ENCODE data around the gene VWDE.

VWDE gene

GRCh38 chr7:12327922-12328321, 75.7 kb downstream of the VWDE start:
- no peak for DNase-seq (ENCODE audit: low spot score)

GRCh38 chr7:12325646-12326045, 78.0 kb downstream of the VWDE start:
- no peak for DNase-seq (ENCODE audit: low spot score)

GRCh38 chr7:12323415-12323814, 80.2 kb downstream of the VWDE start:
- DNase-seq (ENCODE audit: low spot score) = no peak

DNA sequence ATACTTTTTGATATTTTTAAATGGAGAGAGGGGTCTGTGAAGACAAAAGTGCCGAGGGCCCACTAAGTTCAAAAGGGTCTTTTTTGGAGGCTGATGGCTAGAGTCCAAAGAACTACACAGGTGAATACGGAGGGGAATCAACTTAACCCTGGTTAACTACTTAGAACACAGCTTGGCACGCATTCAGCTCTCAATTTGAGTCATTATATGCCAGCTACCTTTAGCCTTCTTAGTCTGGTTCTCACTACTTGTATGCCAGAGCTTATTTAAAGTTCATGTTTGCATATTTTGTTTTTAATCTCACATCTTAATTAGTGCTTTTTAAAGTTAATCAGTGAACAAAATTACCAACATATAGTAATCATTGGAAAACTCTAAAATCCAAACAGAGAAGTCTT, 80.8 kb downstream of the VWDE start:
- DNase-seq (ENCODE audit: low spot score) = no peak

DNA sequence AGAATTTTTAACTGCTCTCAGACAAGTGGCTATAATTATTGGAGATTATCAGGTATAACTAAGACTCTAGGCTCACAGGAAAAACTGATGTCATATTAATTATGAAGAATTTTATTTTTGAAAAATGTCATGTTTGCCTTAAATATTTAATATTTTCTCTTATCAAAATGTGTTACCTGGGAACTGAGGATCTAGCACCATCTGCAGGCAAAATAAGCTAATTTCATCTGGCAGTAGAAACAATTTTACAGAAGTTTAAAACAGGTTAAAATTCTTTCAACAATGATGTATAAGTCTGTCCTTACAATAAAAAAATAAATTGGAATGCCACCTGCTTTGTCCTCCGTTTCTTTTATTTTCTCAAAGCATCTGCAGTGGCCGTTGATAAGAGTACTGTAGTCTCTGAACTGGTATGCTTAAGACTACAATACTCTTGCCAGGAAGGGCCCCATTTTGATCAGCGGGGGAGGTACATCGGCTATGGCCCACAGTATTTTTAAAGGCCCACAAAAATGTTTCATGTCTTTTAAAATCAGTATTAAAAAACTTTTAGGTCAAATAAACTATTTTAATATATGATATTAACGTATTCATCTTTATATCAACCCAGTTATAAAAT, 81.3 kb downstream of the VWDE start:
- DNase-seq (ENCODE audit: low spot score) = peak; percentile 24

DNA sequence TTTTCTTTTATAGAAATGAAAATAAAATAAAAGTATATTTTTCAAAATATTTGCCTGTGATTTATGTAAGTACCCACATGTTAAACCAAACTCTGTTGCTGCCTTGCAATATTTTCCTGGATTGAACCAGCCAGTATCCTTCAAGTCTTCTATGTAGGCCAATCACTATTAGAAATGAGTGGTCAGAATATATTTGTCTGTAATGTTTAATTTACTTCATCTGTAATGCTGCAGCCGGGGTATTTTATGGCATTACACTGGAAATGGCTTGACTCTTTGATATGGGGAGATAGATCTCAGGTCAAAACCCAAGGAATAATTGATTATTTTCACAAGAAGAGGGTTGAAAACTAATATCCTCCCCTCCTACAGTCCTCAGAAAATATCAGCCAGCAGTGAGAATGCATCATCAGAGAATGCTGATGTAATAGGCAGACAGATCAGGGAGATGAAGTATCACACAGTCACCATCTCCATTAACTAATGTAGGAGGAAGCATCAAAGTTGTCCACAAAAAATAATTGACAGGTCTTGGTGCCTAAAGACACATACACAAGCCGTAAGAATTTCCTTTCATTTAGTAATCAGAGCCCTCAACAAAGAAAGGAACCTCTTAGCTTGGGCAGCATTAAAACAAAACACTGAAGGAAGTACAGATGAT, 82.5 kb downstream of the VWDE start:
- DNase-seq (ENCODE audit: low spot score) = no peak

GRCh38 chr7:12320241-12320986, 83.3 kb downstream of the VWDE start:
- DNase-seq (ENCODE audit: low spot score) = no peak

DNA sequence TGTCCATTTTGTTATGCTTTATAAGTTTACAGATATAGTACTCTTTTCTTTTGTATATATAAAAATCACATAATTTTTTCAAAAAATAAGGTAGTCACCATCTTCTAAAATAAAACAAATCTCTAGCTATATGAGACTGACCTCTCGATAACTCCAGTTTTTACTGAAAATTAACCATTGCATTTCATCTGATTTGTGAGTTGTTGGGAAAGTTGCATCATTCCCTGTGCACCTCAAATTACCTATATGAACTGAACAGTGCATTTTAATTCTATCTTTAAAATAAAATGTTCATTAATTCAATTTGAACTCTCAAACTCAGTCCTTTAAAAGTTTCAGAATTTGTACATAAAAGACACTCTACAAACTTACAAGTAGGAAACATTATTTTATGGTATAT, 86.0 kb downstream of the VWDE start:
- no peak for DNase-seq (ENCODE audit: low spot score)

DNA sequence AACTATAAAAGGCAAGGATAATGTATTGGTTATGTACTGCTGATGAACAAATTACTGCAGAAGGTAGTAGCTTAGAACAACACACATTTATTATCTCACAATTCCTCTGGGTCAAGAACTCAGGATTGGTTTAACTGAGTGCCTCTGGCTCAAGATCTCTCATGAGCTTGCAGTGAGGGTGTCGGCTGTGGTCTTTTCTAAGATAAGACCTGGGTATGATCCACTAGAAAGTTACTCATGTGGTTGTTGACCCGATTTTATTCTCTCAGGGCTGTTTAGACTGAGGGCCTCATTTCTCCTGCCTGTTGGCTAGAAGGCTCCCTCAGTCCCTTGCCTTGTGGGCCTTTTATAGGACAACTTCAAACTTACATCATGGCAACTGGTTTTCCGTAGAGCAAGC, 86.7 kb downstream of the VWDE start:
- no peak for DNase-seq (ENCODE audit: low spot score)

GRCh38 chr7:12315049-12315448, 88.6 kb downstream of the VWDE start:
- DNase-seq (ENCODE audit: low spot score) = no peak

GRCh38 chr7:12314199-12314598, 89.5 kb downstream of the VWDE start:
- no peak for DNase-seq (ENCODE audit: low spot score)

- DNase-seq (ENCODE audit: low spot score) = no peak
Observed at GRCh38 chr7:12305502-12305901, 98.2 kb downstream of the VWDE start.

GRCh38 chr7:12303495-12303894, 100.2 kb downstream of the VWDE start:
- no peak for DNase-seq (ENCODE audit: low spot score)

DNA sequence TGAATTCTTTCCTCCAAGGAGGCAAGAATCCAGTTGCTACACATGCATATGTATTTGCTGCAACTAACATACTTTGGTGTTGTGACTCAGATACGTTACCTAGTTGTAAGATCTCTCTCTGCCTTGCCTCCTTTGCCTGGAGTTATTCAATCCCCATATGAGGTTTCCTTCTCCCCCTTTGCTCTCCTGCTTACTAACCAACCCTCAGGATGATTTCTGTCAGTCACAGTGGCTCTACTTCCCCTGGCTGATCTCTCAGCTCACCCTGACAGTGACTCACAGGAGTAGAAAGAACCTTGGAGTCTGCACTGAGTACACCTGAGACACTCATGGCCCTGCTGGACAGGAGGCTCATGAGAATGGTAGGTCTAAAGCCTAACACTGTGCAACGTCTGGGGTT, 100.6 kb downstream of the VWDE start:
- no peak for DNase-seq (ENCODE audit: low spot score)

DNA sequence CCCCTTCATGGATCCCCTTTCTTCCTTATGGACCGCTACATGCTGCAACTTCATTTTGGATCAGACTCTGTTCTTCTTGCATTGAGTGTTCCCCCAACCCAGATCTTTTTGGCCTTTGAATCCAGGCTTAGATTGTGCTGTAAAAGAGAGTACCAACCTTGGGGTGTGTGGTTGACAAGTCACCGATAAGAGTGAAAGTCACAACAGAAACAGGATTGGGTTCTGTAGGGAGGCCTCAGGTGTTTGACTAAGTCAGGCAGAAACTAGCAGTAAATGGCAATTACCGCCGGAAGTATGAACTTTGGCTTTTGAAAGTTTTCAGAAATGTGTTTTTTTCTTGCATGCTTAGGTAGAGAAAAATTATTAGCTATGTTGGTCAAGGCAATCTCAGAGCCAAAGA, 103.2 kb downstream of the VWDE start:
- DNase-seq (ENCODE audit: low spot score) = no peak

- no peak for DNase-seq (ENCODE audit: low spot score)
Observed at GRCh38 chr7:12299367-12299766, 104.3 kb downstream of the VWDE start.

GRCh38 chr7:12297283-12298108, 106.2 kb downstream of the VWDE start:
- DNase-seq (ENCODE audit: low spot score) = no peak

GRCh38 chr7:12296051-12296570, 107.6 kb downstream of the VWDE start:
- DNase-seq (ENCODE audit: low spot score) = no peak

DNA sequence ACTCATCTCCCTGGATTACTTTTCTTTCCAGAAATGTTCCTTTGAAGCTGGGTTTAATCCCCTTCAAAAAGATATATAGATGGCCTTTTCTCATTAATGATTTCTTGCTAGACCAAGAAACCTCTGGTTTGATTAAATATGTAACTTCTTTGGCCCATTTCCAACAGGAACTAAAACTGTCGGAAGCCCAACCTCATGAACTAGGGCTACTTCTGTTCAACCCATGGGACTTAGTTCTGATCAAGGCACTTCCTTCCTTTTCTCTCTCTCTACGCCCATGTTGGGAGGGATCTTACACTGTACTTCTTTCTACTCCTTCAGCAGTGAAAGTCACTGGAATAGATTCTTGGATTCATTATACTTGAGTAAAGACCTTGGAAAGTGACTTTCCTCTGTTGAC, 109.0 kb downstream of the VWDE start:
- no peak for DNase-seq (ENCODE audit: low spot score)

DNA sequence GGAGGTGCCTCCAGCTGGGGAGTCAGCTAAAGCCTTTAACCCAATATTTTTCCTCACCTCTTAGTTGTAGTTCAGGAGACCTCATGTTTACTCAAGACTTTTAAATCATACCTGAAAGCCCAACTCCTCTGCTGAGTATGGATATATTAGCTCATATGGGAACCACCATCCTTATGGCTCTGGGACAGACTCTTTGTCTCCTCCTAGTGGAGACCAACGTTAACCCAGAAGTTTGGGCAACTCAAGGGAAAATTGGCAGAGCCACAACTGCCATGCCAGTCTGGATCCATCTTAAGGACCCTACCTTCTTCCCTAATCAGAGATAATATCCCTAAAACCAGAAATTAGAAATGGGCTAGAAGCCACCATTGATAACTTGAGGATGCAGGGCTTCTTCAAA, 111.8 kb downstream of the VWDE start:
- no peak for DNase-seq (ENCODE audit: low spot score)

- no peak for DNase-seq (ENCODE audit: low spot score)
Observed at GRCh38 chr7:12290761-12291160, 112.9 kb downstream of the VWDE start.

DNA sequence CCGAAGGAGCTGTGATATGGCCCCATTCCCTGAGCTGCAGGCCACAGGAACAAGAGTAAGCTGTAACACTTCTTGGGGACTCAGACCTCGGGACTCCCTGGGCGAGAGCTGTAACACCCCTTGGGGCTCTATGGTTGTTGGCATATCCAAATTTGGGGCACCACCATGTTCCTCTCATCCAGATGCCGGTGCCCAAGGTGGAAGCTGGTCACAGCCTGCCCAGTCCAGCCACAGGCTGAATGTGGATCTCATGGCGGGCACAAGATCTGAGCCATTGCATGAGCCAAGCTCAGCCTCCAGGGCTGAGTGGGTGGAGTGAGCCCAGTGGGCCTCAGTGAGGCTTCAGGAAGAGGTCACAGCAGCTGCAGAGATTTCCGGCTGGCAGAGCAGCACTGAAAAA, 113.7 kb downstream of the VWDE start:
- no peak for DNase-seq (ENCODE audit: low spot score)

Measured in kidney capillary endothelial cell (primary cell).